GM21360 (cell line): ENCODE results near the gene HACE1.

Experiments
- ATAC-seq: cut with Tn5 transposase; IDR thresholded peaks from one replicate; pipeline ENCODE4 v1.9.1; 2021; ENCODE audit warnings: mild to moderate bottlenecking, moderate library complexity; ENCODE audit not compliant: unreplicated experiment

Gene HACE1

GRCh38 chr6:104689551-104690205, 170.0 kb downstream of the HACE1 start:
- no peak for ATAC-seq

GRCh38 chr6:104688283-104688969, 171.3 kb downstream of the HACE1 start:
- ATAC-seq: peak; percentile 74

- ATAC-seq: no peak
These were observed 173.1 kb downstream of the HACE1 start for GRCh38 chr6:104686550-104687175.

GRCh38 chr6:104685871-104686549, 173.7 kb downstream of the HACE1 start:
- ATAC-seq: no peak

GRCh38 chr6:104684911-104685415, 174.8 kb downstream of the HACE1 start:
- no peak for ATAC-seq

GRCh38 chr6:104683809-104684208, 175.9 kb downstream of the HACE1 start:
- ATAC-seq: no peak

GRCh38 chr6:104682722-104683643, 176.7 kb downstream of the HACE1 start:
- ATAC-seq: peak; percentile 72

GRCh38 chr6:104680539-104680938, 179.2 kb downstream of the HACE1 start:
- no peak for ATAC-seq

GRCh38 chr6:104679971-104680370, 179.7 kb downstream of the HACE1 start:
- no peak for ATAC-seq
